ENCODE results near the gene TBC1D22B. TPM values are rescaled to one million over a fixed set of nuclear protein-coding genes. Genes with fewer than 3 reads are reported as not detected.

TBC1D22B gene
- total RNA-seq, 1 donor from 2014 or later, result 8.7 TPM

Other genes with a start within 250 kb of the TBC1D22B start
- gene PIM1, start 87.6 kb upstream of the TBC1D22B start, total RNA-seq, result 213 TPM
- 0.51 TPM for gene TMEM217, start 372 bp downstream of the TBC1D22B start, total RNA-seq
- 11.3 TPM for gene RNF8, start 96.2 kb downstream of the TBC1D22B start, total RNA-seq
- 28.5 TPM for gene CMTR1, start 175.4 kb downstream of the TBC1D22B start, total RNA-seq
- gene CCDC167, start 242.1 kb downstream of the TBC1D22B start, total RNA-seq, result 14.6 TPM